GM21619 (cell line): ENCODE measurements around the gene NFKB1.
"Not testable (repeated sequence)": the region's sequence is repeated elsewhere in the genome, so short reads cannot be mapped to it uniquely, and the experiment has no call there.

ENCODE experiments used
- ATAC-seq: cut with Tn5 transposase; IDR thresholded peaks from one replicate; pipeline ENCODE4 v1.9.1; 2021; ENCODE audit not compliant: unreplicated experiment

NFKB1 gene

DNA sequence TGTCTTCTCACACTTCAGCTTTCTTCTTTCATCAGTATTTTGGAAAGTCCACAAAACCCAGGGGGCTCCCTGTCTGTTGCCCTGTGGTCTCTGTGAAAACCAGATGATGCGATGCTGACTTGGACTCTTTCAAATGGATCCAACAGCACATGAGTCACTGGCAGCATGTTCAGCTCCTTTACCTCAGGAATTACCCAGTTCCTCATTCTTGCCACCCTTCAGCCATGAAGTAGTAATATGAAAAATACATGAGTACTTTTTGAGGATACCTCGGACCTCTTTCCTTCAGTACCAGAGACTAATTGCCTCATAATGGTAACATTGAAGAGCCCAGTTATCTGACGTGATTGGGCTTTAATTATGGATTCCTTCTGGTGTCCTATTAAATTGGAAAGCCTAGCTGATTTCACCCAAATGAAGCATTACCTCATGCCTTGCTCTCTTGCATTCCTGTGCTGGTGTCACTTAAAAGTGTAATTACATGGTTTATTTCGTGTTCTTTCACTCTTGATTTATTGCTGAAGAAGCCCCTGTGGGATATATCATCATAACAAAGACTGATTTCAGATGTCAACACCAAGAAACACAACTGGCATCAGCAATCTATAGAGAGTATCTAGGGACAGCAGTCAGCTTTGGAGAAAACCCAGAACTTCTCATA is 63.4 kb downstream of the NFKB1 start:
- peak; percentile 87 for ATAC-seq

- ATAC-seq, result no peak
Observed at GRCh38 chr4:102565696-102566095, 64.5 kb downstream of the NFKB1 start.

DNA sequence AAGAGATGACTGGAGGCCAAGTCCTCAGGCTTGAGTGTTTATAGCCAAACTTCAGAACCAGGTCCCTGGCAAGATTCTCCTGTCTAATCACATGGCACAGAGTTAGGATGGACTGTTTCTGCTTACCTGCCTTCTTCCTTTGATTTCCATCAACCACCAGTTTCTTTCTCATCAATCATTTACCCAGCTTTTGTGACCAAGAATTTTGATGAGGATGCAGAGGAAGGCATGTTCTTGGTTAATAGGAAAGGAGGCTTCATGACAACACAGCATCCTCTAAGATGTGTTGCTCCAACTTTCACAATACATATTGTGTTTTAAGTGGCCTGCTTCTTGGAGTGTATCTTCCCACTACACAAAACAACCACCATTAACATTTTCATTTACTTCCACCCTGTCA is 65.3 kb downstream of the NFKB1 start:
- ATAC-seq, result no peak

GRCh38 chr4:102567427-102567826 is 66.3 kb downstream of the NFKB1 start:
- ATAC-seq, result no peak

GRCh38 chr4:102569200-102569599 is 68.0 kb downstream of the NFKB1 start:
- no peak for ATAC-seq

DNA sequence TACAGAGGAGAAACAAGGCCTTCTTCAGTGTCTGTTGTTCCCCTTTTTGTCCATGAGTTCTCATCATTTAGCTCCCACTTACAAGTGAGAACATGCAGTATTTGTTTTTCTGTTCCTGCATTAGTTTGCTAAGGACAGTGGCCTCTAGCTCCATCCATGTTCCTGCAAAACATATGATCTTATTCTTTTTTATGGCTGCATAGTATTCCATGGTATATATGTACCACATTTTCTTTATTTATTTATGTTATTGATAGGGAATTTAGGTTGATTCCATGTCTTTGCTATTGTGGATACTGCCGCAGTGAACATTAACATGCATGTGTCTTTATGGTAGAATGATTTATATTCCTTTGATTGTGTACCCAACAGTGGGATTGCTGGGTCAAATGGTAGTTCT is 69.1 kb downstream of the NFKB1 start:
- ATAC-seq, result not testable (repeated sequence)

GRCh38 chr4:102572452-102572851 is 71.3 kb downstream of the NFKB1 start:
- ATAC-seq, result no peak

DNA sequence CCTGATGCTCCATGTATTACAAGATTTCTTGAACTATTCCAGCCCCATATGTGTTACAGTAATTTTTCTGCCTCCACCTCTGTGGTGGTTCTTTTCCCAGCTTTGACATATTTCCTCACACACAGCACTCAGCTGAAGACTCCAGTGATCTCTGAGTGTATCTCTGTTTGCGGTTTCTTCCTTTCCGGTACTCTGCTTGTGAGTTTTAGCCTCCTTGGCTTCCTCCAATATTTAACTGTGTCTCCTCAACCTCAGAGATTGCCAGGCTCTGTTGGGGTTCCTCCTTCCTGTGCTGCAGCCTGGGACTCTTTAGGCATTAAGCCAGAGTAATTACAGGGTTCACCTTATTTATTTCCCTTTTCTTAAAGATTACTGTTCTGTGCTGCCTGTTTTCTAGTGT is 73.2 kb downstream of the NFKB1 start:
- no peak for ATAC-seq

- no peak for ATAC-seq
Observed at GRCh38 chr4:102575369-102576129, 74.4 kb downstream of the NFKB1 start.

GRCh38 chr4:102578270-102578669 is 77.1 kb downstream of the NFKB1 start:
- no peak for ATAC-seq

DNA sequence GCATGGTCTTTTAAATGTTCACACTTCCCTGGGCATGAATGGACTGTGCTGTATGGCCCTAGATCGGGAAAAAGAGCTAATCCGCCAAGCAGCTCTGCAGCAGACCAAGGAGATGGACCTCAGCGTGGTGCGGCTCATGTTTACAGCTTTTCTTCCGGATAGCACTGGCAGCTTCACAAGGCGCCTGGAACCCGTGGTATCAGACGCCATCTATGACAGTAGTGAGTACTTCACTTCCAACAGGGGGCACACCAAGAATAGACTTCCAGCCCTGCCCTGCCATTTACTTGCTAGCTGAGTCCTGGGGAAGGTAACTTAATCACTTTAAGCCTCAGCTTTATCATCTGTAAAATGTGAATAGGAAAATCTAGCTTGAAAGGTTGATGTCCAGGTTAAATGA is 77.7 kb downstream of the NFKB1 start:
- no peak for ATAC-seq

GRCh38 chr4:102579794-102580462 is 78.8 kb downstream of the NFKB1 start:
- ATAC-seq, result no peak

- ATAC-seq, result no peak
Observed at GRCh38 chr4:102580463-102580842, 79.3 kb downstream of the NFKB1 start.

DNA sequence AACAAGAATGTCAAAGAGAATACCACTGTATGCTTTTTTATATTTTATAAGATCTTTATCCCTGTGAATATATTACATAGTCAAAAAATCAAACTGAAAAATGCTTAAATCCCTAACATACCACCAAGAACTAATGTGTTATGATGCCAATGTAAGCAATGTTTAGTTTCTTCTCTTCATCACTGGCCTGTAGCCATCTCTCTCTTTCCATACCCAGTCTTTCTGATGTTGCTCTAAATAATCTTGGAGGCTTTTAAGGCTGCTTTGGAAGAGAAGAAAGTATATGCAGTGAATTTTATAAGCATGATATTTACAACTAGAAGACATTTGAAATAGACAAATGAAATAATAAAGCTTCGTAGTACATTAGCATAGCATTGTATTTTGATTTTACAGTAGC is 82.9 kb downstream of the NFKB1 start:
- ATAC-seq, result no peak

- ATAC-seq, result peak; percentile 45
Observed at GRCh38 chr4:102585329-102585728, 84.2 kb downstream of the NFKB1 start.

DNA sequence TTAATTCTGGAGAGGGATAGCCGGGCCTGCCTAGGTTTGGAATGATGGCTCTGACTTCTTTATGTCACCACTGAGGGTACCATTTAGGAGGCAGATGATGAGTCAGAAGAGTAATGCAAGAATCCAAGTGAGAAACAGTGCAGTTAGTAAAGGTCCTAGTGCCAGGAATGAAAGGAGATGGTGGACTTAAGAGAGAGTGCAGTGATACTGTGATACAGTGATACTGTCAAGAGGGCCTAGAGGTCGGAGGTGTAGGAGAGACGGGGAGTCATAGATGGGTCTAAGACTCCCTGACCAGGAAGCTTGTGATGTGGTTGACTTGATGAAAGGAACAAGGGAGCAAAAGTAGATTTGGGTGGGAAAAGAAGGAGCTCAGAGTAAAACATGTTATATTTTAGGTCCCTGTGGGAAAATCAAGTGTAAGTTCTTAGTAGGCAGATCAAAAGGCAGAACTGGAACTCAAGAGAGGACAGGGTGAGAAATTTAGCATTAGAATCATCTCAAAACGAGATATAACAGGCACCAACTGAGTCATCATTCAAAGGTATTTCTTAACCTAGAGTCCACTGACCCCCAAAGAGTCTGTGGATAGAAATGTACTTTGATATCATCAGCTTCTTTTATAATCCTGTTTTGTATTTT is 85.0 kb downstream of the NFKB1 start:
- ATAC-seq, result peak; percentile 55

DNA sequence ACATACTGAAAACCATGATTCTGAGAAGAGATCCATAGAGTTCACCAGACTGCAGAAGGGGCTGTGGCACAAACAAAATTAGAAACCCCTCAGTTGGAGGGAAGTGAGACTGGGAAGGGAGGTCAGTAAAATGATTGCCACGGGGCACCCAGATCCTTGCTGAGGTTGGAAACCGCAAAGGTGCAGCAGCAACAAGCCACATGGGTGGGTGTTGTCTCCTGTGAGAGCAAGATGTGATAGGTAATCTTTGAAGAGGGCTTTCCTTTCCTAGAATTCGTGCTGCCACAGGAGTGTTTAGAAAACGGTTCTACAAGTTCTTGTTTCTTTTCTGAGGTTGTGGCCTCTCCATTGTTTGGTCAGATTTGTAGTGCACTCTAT is 85.5 kb downstream of the NFKB1 start:
- peak; percentile 40 for ATAC-seq

GRCh38 chr4:102589743-102590142 is 88.6 kb downstream of the NFKB1 start:
- ATAC-seq, result no peak

DNA sequence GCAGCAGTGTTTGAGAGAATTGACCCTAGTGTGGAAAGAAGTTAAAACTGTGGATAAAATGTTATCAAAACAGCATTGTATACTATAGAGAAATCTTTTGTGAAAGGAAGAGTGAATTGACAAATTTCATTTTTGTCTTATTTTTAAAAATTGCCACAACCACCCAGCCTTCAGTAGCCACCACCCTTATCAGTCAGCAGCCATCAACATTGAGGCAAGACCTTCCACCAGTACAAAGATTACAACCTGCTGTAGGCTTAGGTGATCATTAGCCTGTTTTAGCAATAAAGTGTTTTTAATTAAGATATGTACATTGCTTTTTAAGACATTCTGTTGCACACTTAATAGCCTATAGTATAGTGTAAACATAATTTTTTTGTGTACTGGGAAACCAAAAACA is 91.1 kb downstream of the NFKB1 start:
- no peak for ATAC-seq

DNA sequence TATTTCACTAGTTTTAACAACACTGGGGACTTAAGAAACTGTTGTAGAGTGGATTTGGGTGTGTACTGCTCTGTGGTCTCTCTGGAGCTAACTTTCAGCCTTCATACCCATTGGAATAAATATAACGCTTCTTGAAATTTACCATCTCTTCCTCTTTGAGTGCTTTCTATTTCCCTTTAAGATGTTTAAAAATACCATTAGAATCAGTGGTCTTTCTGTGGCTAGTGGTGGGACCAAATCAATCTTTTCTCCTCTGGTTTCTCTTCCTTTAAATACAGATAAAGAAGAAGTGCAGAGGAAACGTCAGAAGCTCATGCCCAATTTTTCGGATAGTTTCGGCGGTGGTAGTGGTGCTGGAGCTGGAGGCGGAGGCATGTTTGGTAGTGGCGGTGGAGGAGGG is 92.0 kb downstream of the NFKB1 start:
- ATAC-seq, result no peak

GRCh38 chr4:102594000-102594399 is 92.8 kb downstream of the NFKB1 start:
- ATAC-seq, result no peak

DNA sequence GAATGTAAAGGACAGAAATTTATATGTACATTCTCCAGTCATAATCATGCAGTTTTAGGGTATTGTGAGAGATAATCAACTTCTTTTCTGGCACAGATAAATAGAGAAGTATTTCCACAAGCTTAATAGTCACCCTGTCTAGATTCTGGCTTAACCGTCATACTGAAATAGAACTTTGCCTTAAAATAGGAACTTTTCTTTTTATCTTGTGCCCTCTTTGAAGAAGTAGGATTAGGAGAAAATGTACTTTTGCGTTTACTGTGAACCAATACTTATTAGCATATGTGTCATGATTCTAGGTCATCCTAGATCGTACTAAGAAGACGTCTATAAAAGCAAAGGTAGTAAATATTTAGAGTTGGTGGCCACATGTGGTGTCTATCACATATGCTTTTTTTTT is 95.4 kb downstream of the NFKB1 start:
- no peak for ATAC-seq
